Lower leg skin (tissue), 4 donors: ENCODE data around the gene AMOTL1. TPM values are rescaled to one million over a fixed set of nuclear protein-coding genes. Genes with fewer than 3 reads are reported as not detected.

Experiments
- DNase-seq, 2 donors: peaks; one replicate each; pipeline ENCODE4 v3.0.0-alpha.2; 2019; ENCODE audit warnings: low spot score in 2 of 2
- H3K4me3 ChIP-seq: fragments of 200-600 bp; sonication (generic); 2 replicates; pipeline ENCODE4 v1.5.1; 2017; ENCODE audit warnings: mild to moderate bottlenecking, low read depth; ENCODE audit not compliant: poor library complexity, severe bottlenecking
- POLR2A ChIP-seq, 2 donors: fragments of 450-650 bp; IDR thresholded peaks; one replicate each; pipeline ENCODE4 v1.6.1; 2016 to 2017; ENCODE audit warnings: antibody characterized with exemption in 2 of 2, mild to moderate bottlenecking in 1 of 2, moderate library complexity in 1 of 2
- WGBS, 2 donors: methylation state at CpG; one replicate each; pipeline ENCODE4 v1.1.5; 2018; 5-methylcytosine and 5-hydroxymethylcytosine counted together
- intact Hi-C: fragments of 100-400 bp; cut with DNase I; formaldehyde crosslinking; loops from one replicate; pipeline ENCODE4 v1.15.0; 2023; ENCODE audit warnings: low total_unique reads
- total RNA-seq, 4 donors: library from RNA; depleted of rRNA; stranded (reverse); fragments of >200 nt; gene quantifications; one replicate each; pipeline ENCODE4 v1.1.0, GENCODE V29; 2016
- TF ChIP-seq, protein P1 (sequence below), 3 donors: fragments of 450-650 bp; IDR thresholded peaks; one replicate each; pipeline ENCODE4 v1.5.1; 2016; ENCODE audit warnings: antibody characterized with exemption in 3 of 3, mild to moderate bottlenecking in 3 of 3, moderate library complexity in 2 of 3

Gene AMOTL1
- total RNA-seq, 4 donors from 2014 or later = 45.3 to 72.0 (median 64.8) TPM

- H3K4me3 ChIP-seq = no peak overlapping the region
- 85 to 89% methylated on average over 11 of the region's 11 CpGs for WGBS, 2 donors
- TF ChIP-seq POLR2A (IDR thresholded peaks at IDR 0.05) = no peak
- TF ChIP-seq, protein P1, sequence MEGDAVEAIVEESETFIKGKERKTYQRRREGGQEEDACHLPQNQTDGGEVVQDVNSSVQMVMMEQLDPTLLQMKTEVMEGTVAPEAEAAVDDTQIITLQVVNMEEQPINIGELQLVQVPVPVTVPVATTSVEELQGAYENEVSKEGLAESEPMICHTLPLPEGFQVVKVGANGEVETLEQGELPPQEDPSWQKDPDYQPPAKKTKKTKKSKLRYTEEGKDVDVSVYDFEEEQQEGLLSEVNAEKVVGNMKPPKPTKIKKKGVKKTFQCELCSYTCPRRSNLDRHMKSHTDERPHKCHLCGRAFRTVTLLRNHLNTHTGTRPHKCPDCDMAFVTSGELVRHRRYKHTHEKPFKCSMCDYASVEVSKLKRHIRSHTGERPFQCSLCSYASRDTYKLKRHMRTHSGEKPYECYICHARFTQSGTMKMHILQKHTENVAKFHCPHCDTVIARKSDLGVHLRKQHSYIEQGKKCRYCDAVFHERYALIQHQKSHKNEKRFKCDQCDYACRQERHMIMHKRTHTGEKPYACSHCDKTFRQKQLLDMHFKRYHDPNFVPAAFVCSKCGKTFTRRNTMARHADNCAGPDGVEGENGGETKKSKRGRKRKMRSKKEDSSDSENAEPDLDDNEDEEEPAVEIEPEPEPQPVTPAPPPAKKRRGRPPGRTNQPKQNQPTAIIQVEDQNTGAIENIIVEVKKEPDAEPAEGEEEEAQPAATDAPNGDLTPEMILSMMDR (IDR thresholded peaks at IDR 0.05) = no peak
- DNase-seq = peak in 1 of 2 donors; percentile 31
- intact Hi-C loops = no loop called here
Observed at GRCh38 chr11:94877443-94878200, 109.5 kb downstream of the AMOTL1 start.

DNA sequence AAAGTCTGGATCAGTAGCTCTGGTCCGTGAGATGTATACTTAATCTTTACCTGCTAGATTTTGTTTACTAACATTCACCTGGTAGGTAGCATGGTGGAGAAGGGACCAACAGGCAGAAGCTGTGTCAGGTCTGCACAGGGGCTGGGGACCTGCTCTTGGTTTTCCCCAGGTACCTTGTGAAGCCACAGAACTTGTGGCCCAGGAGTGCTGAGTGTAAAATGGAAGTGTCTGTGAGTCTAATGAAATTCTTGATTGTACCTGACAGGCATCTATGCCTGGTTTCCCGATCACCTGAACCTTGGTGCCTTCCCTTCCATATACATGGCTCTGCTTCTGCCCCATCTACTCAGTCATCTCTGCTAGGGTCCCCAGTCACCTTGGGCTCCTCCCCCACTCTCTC is 110.8 kb downstream of the AMOTL1 start:
- TF ChIP-seq, protein P1 (IDR thresholded peaks at IDR 0.05) = no peak
- TF ChIP-seq POLR2A (IDR thresholded peaks at IDR 0.05) = no peak
- 93 to 98% methylated on average over 2 of the region's 2 CpGs for WGBS, 2 donors
- peak in 1 of 2 donors; percentile 36 for DNase-seq
- no peak overlapping the region for H3K4me3 ChIP-seq
- intact Hi-C loops = no loop called here

DNA sequence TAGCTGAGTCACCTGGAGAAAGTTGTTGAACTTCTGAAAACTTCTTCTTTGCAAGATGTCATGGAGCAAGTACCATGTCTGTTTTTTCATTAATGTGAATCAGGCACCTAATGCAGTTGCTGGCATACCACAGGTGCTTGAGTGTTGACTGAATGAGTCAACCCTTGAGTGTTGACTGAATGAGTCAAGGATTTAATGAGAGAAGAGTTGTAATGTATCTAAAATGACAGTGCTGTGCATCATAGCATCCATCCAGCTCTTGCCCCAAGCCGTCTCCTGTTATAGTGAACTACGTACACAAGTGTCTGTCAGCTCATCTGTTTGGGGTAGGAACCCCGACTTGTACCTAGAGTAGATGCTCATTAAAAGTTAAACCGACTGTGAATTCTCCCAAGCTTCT is 112.1 kb downstream of the AMOTL1 start:
- no peak overlapping the region for H3K4me3 ChIP-seq
- intact Hi-C loops = no loop called here
- DNase-seq = no peak
- WGBS, 2 donors = 91 to 95% methylated on average over 4 of the region's 4 CpGs
- TF ChIP-seq, protein P1 (IDR thresholded peaks at IDR 0.05) = no peak

- WGBS, 2 donors = 66 to 73% methylated on average over 2 of the region's 2 CpGs
- DNase-seq = peak in 1 of 2 donors; percentile 46
- H3K4me3 ChIP-seq = no peak overlapping the region
- TF ChIP-seq, protein P1 (IDR thresholded peaks at IDR 0.05) = no peak
- no peak for TF ChIP-seq POLR2A (IDR thresholded peaks at IDR 0.05)
- intact Hi-C loops = no loop called here
Observed at GRCh38 chr11:94882931-94883330, 114.8 kb downstream of the AMOTL1 start.

DNA sequence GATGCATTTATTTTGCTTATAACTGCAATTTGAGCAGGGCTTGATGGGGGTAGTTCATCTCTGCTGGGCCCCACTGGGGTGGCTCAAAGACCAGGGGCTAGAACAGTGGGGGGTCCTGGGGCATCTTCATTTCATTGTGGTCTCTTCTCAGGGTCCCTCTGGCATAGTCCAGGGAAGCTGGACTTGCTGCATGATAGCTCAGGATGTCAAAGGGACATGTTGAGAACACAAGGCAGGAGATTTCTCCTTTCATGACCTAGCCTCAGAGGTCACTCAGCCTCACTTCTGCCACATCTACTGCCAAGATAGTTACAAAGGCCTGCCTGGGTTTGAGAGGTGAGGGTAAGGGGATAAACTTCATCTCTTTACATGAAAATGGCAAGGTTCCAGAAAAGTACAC is 115.7 kb downstream of the AMOTL1 start:
- no peak overlapping the region for H3K4me3 ChIP-seq
- TF ChIP-seq, protein P1 (IDR thresholded peaks at IDR 0.05) = no peak
- TF ChIP-seq POLR2A (IDR thresholded peaks at IDR 0.05) = no peak
- intact Hi-C loops = no loop called here
- peak in 1 of 2 donors; percentile 54 for DNase-seq

DNA sequence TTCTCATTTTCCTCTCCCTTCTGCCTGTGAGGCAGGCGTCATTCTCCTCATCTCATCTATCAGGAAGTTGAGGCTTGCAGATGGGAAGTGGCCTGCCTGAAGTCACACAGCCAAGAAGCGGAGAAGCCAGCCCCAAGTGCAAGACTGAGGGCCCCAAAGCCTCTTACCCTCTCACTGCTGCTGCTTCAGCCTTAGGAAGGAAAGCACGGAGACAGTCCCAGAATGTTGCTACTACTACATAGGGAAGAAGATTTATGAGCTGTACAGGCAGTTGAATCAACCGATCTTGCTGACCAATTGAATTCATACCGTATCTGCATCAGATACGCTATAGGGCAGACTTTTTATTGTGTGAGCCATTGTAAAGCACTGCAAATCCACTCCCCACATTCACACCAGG is 116.2 kb downstream of the AMOTL1 start:
- no peak overlapping the region for H3K4me3 ChIP-seq
- 75 to 83% methylated on average over 6 of the region's 6 CpGs for WGBS, 2 donors
- TF ChIP-seq, protein P1 (IDR thresholded peaks at IDR 0.05) = no peak
- peak in 1 of 2 donors; percentile 59 for DNase-seq
- intact Hi-C loops = no loop called here
